GM21723 (cell line): Measurements from ENCODE around the gene DACT3.

Experiments
- ATAC-seq: cut with Tn5 transposase; IDR thresholded peaks from one replicate; pipeline ENCODE4 v1.9.1; 2021; ENCODE audit warnings: mild to moderate bottlenecking, moderate library complexity; ENCODE audit not compliant: unreplicated experiment

Gene DACT3, protein sequence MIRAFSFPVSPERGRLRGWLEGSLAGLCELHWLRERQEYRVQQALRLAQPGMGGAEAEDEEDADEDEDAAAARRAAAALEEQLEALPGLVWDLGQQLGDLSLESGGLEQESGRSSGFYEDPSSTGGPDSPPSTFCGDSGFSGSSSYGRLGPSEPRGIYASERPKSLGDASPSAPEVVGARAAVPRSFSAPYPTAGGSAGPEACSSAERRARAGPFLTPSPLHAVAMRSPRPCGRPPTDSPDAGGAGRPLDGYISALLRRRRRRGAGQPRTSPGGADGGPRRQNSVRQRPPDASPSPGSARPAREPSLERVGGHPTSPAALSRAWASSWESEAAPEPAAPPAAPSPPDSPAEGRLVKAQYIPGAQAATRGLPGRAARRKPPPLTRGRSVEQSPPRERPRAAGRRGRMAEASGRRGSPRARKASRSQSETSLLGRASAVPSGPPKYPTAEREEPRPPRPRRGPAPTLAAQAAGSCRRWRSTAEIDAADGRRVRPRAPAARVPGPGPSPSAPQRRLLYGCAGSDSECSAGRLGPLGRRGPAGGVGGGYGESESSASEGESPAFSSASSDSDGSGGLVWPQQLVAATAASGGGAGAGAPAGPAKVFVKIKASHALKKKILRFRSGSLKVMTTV

DNA sequence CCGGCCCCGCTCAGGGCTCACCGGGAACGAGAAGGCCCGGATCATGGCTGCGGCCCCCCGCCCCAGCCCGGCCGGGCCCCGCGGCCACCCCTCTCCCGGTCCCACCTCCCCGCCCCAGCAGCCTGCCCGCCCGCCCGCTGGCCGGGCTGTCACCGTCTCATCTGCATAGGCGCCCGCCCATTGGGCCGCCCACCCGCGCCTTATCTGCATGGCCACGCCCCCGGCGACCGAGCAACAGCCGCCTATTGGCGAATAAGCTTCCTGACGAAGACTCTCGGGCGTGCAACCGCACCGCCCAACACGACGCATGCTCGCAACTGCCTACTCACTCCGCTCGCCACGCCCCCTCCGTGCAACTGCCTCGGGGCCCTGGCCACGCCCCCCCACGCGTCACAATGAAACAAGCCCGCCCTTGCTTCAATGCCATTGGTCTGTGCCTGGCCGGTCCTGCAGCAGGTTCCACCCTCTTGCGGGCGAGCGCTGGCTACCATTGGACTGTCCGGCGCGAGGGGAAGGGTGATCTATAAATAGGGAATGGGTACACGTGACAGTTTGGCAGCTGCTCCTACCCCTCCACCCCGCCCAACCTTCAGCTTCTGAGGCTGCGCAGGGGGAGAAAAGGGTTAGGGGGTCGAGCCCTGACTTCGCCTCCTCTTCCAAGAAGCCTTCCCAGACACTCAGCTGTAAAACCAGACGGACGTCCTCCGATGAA, at the start of gene DACT3:
Gene DACT3, minus strand, starts transcription at position 163 of the 712 bp plus-strand sequence. Its CDS starts 118 bp downstream, at position 45.
- ATAC-seq: peak; percentile 87

DNA sequence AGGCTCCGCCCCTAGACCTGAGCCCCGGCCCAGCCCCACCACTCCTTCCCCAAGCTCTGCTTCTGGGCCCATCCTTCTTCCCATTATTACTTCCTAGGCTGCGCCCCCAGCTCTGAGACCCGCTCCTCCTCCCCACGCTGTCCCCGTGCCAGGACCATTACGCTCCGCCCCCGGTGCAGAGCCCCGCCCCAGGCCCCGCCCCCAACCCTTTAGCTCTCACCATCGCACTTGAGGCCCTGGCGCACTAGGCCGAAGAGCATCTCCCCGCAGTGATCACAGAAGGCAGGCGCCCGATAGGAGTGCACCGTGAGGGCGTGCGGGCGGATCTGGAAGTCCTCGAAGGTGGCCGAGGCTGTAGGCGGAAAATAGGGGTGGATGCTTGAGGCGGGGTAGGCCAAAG, 49.7 kb upstream of the DACT3 start:
- ATAC-seq: no peak

DNA sequence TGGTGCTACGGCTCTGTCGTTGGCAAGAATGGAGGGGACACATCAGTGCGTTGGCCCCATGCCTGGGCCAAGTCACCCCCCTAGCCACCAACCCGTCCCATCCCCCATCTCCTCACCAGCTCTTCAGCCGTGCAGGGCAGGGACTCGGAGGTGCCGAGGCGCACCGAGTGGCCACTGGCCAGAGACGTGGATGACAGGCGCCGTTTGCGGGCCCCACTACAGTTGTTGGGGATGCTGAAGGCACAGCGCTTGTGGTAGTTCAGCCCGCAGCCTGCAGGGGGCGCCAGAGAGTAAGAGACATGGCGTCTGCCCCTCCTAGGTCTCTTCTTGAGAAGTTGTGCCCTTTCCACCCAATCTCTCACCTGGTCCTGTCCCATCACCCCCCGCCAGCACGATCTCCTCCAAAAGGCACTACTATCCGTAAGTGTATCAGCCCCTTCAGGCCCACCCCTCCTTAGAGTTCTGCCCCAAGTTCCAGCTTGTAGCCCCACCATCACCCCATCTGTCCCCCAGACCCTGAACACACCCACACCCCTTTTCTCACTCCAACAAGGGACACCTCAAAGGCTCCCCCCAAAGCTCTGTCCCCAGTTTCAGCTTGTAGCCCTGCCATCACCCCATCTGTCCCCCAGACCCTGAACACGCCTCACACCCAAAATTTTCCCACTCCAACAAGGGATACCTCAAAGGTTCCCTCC, 43.5 kb upstream of the DACT3 start:
- no peak for ATAC-seq

GRCh38 chr19:46700704-46701103, 39.7 kb upstream of the DACT3 start:
- no peak for ATAC-seq

GRCh38 chr19:46698395-46699321, 37.7 kb upstream of the DACT3 start:
- ATAC-seq: no peak

DNA sequence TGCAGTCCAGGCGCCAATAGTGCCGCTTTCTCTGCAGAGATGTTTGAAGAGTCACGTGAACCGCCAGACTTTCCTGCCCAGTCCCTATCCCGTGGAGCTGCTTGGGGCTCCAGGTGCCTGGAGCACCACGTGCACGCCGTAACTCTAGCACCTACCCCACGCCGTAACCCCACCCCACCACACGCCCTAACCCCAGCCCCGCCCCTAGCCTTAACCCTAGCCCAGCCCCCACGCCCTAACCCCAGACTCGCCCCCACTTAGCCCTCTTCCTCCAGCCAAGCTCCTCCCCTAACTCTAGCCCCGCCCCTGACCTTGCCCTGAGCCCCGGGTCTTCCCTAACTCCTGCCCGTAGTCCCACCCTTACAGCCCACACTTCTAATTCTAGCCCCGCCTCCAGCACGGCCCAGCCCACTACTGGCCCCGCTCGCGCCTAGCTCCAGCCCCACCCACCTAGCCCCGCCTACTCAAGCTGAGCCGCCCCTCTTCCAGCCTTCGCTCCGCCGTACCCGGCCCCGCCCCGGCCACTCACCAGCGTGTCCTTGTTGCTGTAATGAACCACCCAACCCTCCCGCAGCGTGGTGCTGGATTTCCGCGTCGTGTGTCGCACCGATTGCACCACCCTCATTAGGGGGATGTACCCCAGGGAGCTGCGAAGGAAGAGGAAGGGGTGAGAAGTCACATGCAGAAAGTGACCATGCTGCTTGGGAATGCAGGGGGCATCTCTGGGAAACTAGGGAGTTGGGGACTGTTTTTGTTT, 36.4 kb upstream of the DACT3 start:
- ATAC-seq: no peak

DNA sequence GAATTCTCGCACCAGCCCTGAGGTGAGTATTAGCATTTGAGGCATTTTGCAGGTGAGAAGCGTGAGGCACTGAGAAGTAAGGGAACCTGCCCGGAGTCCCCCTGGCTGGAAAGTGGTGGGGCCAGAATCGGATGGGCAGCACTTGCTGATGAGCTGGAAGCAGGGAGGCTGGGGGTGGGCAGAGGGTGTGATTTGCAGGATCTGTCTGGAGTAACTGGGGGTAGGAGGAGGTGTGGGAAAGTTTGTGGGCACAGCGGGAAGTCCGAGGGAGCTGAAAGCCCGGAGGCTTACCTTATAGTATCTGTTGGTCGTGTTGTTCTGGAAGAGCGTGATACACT, 35.9 kb upstream of the DACT3 start:
- no peak for ATAC-seq

- ATAC-seq: no peak
Measured at GRCh38 chr19:46696052-46696451, 35.1 kb upstream of the DACT3 start.

GRCh38 chr19:46693760-46694159, 32.8 kb upstream of the DACT3 start:
- no peak for ATAC-seq

GRCh38 chr19:46692918-46693722, 32.1 kb upstream of the DACT3 start:
- ATAC-seq: no peak

DNA sequence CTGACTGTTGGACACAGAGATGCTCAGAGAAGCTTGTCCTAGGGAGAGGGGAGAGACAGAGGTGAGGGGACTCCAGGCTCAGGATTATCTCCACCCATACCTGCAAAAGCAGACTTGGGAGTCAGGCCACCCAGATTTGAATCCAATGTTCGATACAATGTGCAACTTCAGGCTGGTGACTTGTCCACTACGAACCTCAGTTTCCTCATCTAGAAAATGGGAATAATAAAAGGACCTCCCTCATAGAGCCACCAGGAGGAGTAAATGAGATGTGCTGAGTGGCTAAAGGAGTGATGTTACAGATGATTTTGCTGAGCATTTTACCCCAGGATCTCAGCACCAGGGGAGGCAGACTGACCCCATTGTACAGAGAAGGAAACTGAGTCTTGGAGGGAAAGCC, 31.0 kb upstream of the DACT3 start:
- no peak for ATAC-seq

DNA sequence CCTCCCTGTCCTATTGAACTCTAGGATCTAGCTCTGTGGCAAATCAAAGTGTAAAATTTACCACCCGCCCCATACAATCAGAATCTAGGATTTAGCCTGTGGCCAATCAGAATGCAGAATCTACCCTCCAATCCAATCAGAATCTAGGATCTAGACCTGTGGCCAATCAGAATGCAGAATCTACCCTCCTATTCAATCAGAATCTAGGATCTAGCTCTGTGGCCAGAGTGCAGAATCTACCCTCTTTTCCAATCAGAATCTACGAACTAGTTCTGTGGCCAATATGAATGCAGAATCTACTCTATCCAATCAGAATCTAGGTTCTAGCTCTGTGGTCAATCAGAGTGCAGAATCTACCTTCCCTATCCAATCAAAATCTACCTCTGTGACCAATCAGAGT, 30.1 kb upstream of the DACT3 start:
- ATAC-seq: no peak

DNA sequence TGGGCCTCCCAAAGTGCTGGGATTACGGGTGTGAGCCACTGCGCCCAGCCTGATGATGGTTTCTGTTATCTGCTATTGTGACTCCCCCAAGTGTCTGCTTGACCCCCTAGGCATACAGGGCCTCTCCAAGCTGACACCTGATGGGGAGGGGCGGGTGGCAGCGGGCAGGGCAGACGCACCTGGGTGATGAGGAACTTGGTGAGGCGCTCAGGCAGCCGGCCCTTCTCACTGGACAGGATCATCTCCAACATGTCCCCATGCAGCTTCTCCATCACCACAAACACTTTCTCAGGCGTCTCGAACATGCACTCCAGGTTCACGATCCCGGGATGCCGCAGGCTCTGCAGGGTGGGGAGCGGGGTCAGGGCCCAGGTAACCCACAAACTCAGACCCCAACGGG, 28.4 kb upstream of the DACT3 start:
- no peak for ATAC-seq

DNA sequence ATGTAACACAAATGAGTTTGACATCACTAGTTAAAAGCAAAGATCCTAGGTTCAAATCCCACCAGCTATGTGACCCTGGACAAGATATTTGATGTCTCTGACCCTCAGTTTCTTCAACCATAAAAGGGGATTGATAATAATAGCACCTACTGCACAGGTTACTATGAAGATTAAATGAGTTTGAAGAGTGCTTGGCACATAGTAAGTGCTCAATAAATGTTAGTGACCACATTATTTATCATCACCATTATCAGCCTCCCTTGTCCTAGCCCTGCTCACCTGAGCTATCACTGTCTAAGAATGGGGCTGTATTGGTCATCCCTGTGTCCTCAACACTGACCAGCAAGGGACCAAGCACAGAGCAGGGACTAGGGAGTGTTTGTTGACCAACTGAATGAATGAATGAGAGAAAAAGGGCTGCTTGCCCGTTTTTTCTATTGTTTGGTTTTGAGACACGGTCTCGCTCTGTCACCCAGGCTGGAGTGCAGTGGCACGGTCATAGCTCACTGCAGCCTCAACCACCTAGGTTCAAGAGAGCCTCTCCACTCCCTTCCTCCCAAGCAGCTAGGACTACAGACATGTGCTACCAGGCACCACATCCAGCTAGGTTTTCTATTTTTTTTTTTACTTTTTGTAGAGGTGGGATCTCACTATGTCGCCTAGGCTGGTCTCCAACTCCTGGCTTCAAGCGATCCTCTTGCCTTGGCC, 26.6 kb upstream of the DACT3 start:
- ATAC-seq: no peak

DNA sequence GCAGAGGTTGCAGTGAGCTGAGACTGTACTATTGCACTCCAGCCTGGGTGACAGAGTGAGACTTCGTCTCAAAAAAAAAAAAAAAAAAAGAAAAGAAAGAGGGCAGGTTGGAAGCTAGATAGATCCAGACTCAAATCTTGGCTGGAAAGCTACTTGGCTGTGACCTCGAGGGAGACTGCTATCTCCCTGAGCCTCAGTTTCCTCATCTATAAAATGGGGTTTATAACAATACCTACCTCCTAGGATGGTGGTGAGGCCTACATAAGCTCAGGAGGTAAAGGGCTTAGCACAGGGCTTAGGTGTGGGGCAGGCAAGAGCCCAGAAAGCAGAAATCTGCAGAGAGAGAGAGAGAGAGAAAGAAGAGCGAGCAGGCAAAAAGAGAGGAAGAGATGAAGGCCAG, 24.2 kb upstream of the DACT3 start:
- no peak for ATAC-seq

GRCh38 chr19:46678110-46678732, 17.2 kb upstream of the DACT3 start:
- ATAC-seq: no peak

GRCh38 chr19:46674416-46675178, 13.6 kb upstream of the DACT3 start:
- no peak for ATAC-seq
